Activated T-helper 9 cell treated with anti-CD3 and anti-CD28 coated beads, Interleukin-2, amount 50 U/mL, for 16 hours (primary cell): ENCODE results near the gene PLEKHA6.
A peak's percentile ranks its signal among the peaks of the same experiment; 100 is the strongest.

Source experiments
- DNase-seq: peaks from one replicate; pipeline ENCODE4 v3.0.0-alpha.2; 2020; ENCODE audit warnings: low read depth

Gene PLEKHA6

GRCh38 chr1:204383163-204383904 is 23.6 kb upstream of the PLEKHA6 start:
- DNase-seq = no peak

DNA sequence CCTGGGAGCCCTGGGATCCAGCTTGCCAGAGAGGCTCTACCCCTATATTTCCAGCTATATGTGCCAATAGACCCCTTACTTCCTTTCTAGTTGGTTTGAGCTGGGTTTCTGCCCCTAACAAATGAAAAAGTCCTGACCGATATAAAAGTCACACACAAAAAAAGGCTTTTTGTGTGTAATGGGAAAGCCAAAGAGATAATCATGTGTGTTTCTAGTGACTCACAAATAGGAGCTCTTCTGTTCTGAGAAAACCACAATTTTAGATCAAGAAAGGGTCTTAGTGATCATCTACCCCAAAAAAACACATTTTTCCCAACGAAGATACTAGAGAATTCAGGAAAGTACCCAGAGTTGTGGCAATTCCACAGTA is 23.0 kb upstream of the PLEKHA6 start:
- DNase-seq = no peak

DNA sequence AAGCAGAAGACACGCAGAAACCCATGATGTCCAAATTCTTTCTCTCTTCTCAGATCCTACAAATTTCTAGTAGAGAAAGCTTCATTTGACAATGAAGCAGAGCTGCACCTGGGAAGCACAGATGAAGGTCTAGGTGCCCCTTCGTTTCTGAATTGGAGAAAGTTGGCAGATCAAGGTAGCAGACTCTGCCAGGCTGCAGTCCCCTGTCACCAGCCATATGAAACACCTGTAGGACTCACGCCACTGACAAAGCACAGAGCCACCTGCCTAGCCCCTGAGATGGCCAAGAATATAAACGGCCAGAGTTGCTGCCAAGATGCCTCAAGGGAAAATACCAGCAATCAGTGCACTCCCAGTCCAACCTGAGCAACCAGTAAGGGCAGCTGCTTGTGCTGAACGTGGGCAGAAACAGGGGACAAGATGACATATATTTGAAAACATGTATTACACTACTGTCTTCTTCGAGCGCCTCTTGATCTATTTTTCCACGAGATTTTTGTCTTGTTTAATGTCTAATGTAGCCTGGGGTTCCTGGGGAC is 20.6 kb upstream of the PLEKHA6 start:
- DNase-seq = no peak

GRCh38 chr1:204377800-204378668 is 18.3 kb upstream of the PLEKHA6 start:
- DNase-seq = peak; percentile 28

GRCh38 chr1:204376919-204377799 is 17.4 kb upstream of the PLEKHA6 start:
- DNase-seq = no peak

DNA sequence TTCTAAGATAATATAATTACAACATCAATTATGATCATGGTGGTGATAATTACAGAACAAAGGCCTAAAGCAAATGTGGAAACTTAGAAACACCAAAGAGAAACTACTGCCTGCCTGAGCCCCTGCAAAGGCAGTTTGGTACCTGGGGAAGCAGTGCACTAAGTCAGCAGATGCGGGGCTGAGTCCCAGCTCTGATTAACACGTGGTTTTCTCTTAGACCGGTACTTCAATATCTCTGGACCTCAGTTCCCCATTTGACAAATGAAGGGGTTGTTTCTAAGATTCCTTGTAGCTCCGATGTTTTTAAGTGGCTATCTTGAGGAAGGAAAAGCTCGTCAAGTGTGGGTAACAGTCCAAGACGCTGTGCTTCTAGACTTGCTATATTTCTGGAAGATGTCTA is 16.7 kb upstream of the PLEKHA6 start:
- DNase-seq = no peak

GRCh38 chr1:204373911-204374310 is 14.2 kb upstream of the PLEKHA6 start:
- DNase-seq = no peak

- DNase-seq = no peak
These were observed 10.4 kb upstream of the PLEKHA6 start for GRCh38 chr1:204370176-204370575.

DNA sequence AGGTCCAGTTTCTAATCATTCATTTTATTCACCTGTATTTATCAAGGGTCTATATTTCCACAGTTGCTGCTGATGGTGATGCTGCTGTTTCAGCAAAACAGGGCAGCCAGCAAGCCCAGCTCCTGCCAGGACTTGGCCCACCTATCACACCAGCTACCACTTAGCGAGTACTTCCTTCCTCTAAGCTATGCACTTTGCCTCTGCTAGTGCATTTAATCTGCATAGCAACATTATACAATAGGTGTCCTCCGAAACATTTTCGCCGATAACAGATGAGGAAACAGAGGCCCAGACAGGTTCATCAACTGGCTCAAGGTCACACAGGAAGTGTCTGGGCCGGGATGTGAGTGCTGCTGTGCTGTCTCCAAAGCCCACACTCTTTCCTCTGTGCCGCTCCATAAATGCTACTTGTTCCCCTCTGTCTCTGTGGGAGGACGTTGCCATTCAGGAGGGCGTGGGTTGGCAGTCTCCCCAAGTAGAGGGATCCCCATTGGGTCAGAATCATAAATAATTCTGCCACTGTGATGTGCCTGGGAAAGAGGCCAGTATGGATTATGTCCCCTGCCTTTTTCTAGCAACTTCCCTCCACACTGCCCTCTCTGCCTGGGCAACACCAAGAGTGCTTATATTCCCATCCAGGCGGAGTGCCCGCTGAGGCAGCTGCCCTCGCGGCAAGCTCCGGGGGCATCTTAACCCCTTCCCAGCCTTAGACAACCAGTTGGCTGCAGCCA is 9.4 kb upstream of the PLEKHA6 start:
- no peak for DNase-seq

DNA sequence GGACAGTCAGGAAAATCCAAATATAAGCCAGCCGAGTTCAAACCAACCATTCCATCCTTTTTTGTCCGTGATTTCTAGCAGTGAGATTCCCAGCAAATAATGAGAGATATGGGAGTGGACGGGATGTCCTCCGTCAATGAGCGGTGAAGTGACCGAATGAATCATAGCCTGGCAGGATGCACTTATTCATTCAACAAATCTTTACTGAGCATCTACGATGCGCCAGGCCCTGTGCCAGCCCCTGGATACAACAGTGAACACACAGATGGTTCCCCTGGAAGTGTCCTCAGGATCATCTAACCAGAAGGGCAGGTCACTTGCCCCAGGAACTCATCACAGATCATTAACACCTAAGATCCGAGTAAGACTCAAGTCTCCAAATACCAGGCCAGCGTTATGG is 8.2 kb upstream of the PLEKHA6 start:
- no peak for DNase-seq

DNA sequence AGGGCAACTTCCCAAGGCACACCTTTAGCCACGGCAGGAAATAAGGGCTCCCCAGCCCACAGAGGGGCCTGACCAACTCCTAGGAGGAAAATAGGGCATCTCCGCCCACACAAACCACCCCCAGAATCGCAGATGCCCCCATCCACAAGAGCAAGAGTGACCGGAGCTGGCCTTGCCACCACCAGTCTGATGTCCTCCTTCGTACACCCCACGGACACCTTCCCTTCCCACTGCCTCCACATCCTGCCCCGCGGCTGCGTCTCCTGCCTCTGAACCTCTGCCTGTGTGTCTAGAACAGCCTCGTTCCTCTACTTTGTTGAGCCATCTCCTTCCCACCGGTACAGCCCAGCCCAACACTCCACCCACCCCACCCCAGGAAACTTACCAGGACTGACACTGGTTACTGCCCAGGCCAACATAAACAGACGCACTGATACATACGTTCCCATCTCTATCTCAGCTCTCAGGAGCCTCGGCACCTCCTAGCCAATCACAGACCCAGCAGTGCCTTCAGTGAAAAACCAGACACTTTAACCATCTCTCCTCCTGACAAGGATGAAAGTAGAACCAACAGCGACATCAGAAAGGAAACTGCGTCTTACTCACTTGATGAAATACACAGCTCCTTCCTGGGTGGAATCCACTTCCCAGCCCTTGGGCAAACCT is 7.6 kb upstream of the PLEKHA6 start:
- DNase-seq = no peak

DNA sequence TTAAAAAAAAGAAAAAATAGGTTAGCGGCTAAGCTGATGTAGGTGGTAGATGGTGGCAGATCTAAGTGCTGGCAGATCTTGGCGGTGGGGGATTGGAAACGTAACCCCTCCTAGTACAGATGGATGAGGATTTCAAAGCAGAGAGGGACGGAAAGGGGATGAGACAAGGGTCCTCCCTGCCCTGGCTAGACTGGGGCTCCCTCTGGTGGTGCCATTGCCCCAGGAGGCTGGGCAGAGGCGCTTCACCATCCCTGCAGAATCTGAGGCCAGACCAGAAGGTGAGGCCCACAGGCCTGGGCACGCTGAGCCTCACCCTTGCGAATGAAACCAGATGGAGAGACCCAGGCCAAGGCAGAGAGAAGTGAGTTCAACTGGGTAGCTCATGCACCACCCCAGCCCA is 7.0 kb upstream of the PLEKHA6 start:
- DNase-seq = no peak

DNA sequence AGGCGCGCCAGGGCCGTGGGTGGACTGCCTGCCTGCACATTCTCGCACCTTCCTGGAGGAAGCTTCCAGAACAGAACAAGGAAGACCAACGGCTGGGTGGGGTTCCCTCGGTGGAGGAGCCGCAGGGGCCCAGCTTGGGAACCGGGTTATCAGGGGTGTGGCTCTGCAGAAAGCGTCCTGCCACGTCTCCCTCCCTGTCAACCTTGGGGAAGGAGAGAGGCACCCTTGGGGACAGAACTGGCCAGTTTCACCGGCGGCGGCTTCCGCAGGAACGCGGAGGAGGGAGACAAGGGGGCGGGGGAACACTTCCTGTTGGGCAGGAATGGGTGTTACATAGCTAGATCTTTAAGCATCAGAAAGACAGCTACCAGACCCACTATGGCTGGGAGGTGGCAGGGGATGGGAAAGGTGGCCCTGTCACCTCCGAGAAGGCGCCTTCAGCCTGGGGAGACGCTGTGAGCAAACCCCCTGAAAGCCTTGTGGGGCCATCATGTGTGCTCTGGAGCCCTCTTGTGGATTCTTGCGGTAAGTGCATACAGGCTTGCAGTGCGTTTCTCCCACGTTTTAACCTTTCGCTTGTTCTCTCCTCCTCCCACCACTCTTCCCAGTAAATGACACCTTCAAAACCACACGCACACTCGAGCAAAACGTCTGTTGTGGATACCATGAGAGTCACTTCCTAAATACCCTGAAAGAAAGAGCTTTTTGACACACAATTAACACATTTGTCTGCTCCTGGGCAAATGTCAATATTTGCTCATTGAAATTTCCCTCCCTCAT is 3.8 kb upstream of the PLEKHA6 start:
- peak; percentile 59 for DNase-seq

GRCh38 chr1:204362984-204363334 is 3.2 kb upstream of the PLEKHA6 start:
- DNase-seq = no peak

DNA sequence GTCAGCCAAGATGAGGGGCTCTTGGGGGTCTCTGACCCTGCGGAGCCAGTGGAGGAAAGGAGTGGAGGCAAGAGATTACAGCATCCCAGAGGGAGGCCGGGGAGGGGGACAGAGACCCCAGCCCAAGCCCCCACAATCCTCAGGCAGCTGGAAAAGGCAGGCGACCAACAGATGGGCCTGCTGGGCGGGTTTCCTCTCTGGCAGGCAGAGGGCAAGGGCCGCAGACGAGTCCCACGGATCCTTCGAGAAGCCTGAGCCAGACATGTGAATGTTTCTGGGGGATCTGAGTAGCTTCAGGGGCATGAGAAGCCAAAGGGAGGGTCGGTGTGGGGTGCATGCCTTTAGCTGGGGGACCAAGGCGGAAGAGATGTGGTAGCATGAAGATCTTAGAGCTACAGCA is 2.1 kb upstream of the PLEKHA6 start:
- DNase-seq = no peak

DNA sequence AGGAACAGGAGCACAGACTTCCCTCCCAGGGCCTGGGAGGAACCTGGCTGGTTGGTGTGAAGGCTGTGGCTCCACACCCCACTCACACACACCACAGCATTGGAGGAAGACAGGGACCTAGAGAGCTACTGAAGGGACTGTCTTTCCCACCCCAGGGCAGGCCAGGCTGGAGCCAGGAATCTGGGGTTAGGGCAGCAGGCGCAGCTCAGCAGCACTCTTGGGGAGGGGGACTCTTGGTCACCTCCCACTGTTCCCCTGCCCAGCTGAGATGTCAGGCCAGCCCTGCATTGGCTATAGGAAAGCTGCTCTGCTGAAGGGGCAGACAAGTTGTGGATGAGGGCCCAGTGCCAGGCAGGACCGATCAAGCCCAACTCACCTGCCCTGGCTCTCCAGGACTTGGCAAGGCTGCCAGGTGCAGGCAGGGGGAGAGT is 1.6 kb upstream of the PLEKHA6 start:
- DNase-seq = no peak

GRCh38 chr1:204360314-204360713 is 585 bp upstream of the PLEKHA6 start:
- no peak for DNase-seq

- DNase-seq = no peak
These were observed 627 bp downstream of the PLEKHA6 start for GRCh38 chr1:204359131-204359473.

DNA sequence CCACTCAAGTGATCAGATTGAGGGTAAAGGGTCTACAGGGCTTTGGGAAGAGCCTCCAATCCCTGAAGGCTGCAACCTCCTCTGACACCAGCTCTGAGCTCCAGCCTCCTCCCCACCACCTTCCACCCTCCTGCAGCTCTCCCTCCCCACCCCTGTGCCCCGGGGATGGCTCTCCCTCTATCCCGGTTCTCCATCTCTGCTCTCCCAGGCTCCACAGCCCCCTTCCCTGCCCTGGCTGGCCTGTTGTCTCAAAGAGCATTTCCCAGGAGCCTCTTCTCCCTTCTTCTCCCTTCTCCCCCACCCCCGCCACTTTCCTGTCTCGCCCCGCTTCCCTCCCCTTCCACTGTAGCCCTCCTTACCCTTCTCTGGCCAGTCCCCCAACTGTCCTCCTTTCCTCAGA is 1.1 kb downstream of the PLEKHA6 start:
- DNase-seq = no peak
